Right atrium auricular region (tissue), 2 donors: ENCODE measurements around the gene ALOX5AP. TPM values are rescaled to one million over a fixed set of nuclear protein-coding genes. Genes with fewer than 3 reads are reported as not detected.

Experiments used
- DNase-seq: peaks from one replicate; pipeline ENCODE4 v3.0.0-alpha.2; 2019; ENCODE audit warnings: low spot score
- H3K27ac ChIP-seq, 2 donors: fragments of 200-600 bp; sonication (generic); 1 replicate in 1 of 2; 2 replicates in 1 of 2; pipeline ENCODE4 v1.5.1; 2016 to 2019
- H3K27me3 ChIP-seq, 2 donors: fragments of 200-600 bp; sonication (generic); one replicate each; pipeline versions ENCODE4 v1.5.1 to v1.6.0; 2017 to 2019
- H3K36me3 ChIP-seq: fragments of 200-600 bp; sonication (generic); one replicate; pipeline ENCODE4 v1.5.1; 2016
- H3K4me1 ChIP-seq, 2 donors: fragments of 200-600 bp; sonication (generic); one replicate each; pipeline versions ENCODE4 v1.5.1 to v1.6.0; 2017 to 2019
- H3K4me3 ChIP-seq, 2 donors: fragments of 200-600 bp; sonication (generic); 1 replicate in 1 of 2; 2 replicates in 1 of 2; pipeline ENCODE4 v1.5.1; 2017 to 2019; ENCODE audit warnings: mild to moderate bottlenecking in 1 of 2, moderate library complexity in 1 of 2
- H3K9me3 ChIP-seq, 2 donors: fragments of 200-600 bp; sonication (generic); one replicate each; pipeline ENCODE4 v1.5.1; 2019
- CTCF ChIP-seq, 2 donors: fragments of 200-600 bp; sonication (generic); IDR thresholded peaks; one replicate each; pipeline ENCODE4 v1.5.1; 2019; ENCODE audit warnings: antibody characterized with exemption in 2 of 2
- total RNA-seq, 2 donors: library from RNA; depleted of rRNA; stranded (reverse); fragments of >200 nt; gene quantifications; one replicate each; pipeline ENCODE4 v1.1.0, GENCODE V29; 2016

ALOX5AP gene
- total RNA-seq, 2 donors from 2014 or later, result 7.4 to 41.4 TPM

- DNase-seq, result no peak
- Histone ChIP-seq H3K4me3 (no peak overlapping the region), H3K27me3 (no peaks in the 10 kb centered on the region), H3K9me3 (no peaks in the 10 kb centered on the region), H3K36me3 (no peaks in the 10 kb centered on the region), H3K4me1 (no peaks in the 10 kb centered on the region), H3K27ac (no peak overlapping the region)
- no peak for TF ChIP-seq CTCF (IDR thresholded peaks at IDR 0.05)
Measured at GRCh38 chr13:30787738-30788525, 52.6 kb downstream of the ALOX5AP start.

- Histone ChIP-seq H3K27me3 (no peaks in the 10 kb centered on the region), H3K36me3 (no peaks in the 10 kb centered on the region), H3K4me1 (no peaks in the 10 kb centered on the region), H3K4me3 (no peak overlapping the region), H3K27ac (no peak overlapping the region), H3K9me3 (no peaks in the 10 kb centered on the region)
- DNase-seq, result no peak
- TF ChIP-seq CTCF (IDR thresholded peaks at IDR 0.05), result no peak
Measured at GRCh38 chr13:30789166-30789862, 54.0 kb downstream of the ALOX5AP start.

- TF ChIP-seq CTCF (IDR thresholded peaks at IDR 0.05), result no peak
Measured at GRCh38 chr13:30790592-30790991, 55.2 kb downstream of the ALOX5AP start.

GRCh38 chr13:30791354-30792001, 56.1 kb downstream of the ALOX5AP start:
- Histone ChIP-seq H3K27me3 (no peaks in the 10 kb centered on the region), H3K9me3 (no peaks in the 10 kb centered on the region), H3K4me1 (peaks cover 0 to 1% of the 10 kb centered on the region in 2 donors), H3K27ac (peak overlapping the region in 1 of 2 donors; percentile 4), H3K36me3 (no peaks in the 10 kb centered on the region), H3K4me3 (no peak overlapping the region)
- no peak for TF ChIP-seq CTCF (IDR thresholded peaks at IDR 0.05)
- no peak for DNase-seq

More at GRCh38 chr13:30790592-30790991, 55.2 kb downstream of the ALOX5AP start:
- no peaks in the 10 kb centered on the region for H3K36me3 ChIP-seq
- H3K9me3 ChIP-seq, result no peaks in the 10 kb centered on the region
- no peaks in the 10 kb centered on the region for H3K4me1 ChIP-seq
- H3K27me3 ChIP-seq, result no peaks in the 10 kb centered on the region
- no peak overlapping the region for H3K27ac ChIP-seq
- no peak overlapping the region for H3K4me3 ChIP-seq
- no peak for DNase-seq

GRCh38 chr13:30792285-30793000, 57.1 kb downstream of the ALOX5AP start:
- Histone ChIP-seq H3K4me3 (no peak overlapping the region), H3K36me3 (no peaks in the 10 kb centered on the region), H3K27ac (peak overlapping the region in 1 of 2 donors; percentile 4), H3K9me3 (no peaks in the 10 kb centered on the region), H3K4me1 (peaks cover 0 to 11% of the 10 kb centered on the region in 2 donors), H3K27me3 (no peaks in the 10 kb centered on the region)
- TF ChIP-seq CTCF (IDR thresholded peaks at IDR 0.05), result peak in 1 of 2 donors; percentile 14
- DNase-seq, result peak; percentile 80
